Right hindlimb (tissue), 1 donor: ENCODE results near the gene BHLHA15.

Experiments
- DNase-seq: peaks from one replicate; pipeline ENCODE4 v3.0.0-alpha.2; 2018

Gene BHLHA15

GRCh38 chr7:98211221-98211675 lies at the start of gene BHLHA15:
Gene BHLHA15, plus strand, starts transcription at chr7:98211439. Its CDS starts 871 bp downstream, at chr7:98212310.
- DNase-seq, result no peak

DNA sequence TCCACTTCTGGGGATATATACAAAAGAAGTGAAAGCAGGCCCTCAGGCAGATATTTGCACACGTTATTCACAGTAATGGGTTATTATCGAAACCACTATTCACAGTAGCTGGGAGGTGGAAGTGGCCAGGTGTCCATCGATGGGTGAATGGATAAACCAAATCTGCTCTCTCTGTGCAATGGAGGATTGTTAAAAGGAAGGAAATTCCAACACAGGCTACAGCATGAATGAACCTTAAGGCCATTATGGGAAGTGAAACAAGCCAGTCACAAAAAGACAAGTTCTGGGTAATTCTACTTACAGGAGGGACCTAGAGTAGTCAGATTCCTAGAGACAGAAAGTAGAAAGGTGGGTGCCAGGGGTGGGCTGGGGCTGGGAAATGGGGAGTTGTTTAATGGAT lies 48.5 kb upstream of the BHLHA15 start:
- DNase-seq, result no peak

- DNase-seq, result no peak
These were observed 48.0 kb upstream of the BHLHA15 start for GRCh38 chr7:98163269-98163668.

DNA sequence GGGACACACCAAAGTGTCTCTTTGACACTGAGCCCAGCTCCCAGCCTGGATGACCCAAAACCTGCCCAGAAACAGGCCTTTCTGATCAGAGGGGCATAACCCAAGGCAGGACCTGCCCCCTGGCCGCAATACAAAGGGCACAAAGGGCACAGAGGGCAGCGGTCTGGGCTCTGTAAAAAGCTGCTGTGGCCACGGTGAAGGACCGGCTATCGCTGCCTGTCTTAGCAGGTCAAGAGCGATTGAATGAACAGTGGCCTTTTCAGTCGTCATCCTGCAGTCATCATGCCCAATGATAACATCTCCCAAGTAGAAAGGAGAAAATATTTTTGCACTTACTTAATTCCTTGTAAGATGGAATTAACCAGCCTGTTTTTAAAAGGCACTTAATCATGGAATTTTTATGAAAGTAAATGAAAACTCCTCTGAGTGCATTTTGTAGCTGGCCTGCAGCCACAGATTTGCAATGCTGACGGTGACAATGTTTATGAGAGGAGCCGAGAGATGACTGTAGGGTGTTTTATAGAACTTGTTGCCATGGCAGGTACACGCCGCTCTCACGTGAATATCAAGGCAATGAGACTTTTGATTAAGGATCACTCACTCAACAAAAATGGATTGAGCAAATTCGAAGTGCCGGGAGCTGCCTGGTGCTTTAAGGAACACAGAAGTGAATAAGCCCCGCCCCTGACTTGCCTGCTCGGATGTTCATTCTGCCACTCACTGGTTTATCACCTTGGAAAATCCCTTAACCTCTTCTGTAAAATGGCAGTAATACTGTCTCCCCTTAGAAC lies 47.3 kb upstream of the BHLHA15 start:
- DNase-seq, result no peak

- DNase-seq, result no peak
These were observed 45.2 kb upstream of the BHLHA15 start for GRCh38 chr7:98165827-98166667.

- DNase-seq, result no peak
These were observed 44.6 kb upstream of the BHLHA15 start for GRCh38 chr7:98166668-98166970.

- no peak for DNase-seq
These were observed 43.6 kb upstream of the BHLHA15 start for GRCh38 chr7:98167653-98168052.

- DNase-seq, result peak; percentile 62
These were observed 42.9 kb upstream of the BHLHA15 start for GRCh38 chr7:98168181-98168903.

- DNase-seq, result no peak
These were observed 42.2 kb upstream of the BHLHA15 start for GRCh38 chr7:98168904-98169621.

GRCh38 chr7:98170966-98171365 lies 40.3 kb upstream of the BHLHA15 start:
- no peak for DNase-seq

DNA sequence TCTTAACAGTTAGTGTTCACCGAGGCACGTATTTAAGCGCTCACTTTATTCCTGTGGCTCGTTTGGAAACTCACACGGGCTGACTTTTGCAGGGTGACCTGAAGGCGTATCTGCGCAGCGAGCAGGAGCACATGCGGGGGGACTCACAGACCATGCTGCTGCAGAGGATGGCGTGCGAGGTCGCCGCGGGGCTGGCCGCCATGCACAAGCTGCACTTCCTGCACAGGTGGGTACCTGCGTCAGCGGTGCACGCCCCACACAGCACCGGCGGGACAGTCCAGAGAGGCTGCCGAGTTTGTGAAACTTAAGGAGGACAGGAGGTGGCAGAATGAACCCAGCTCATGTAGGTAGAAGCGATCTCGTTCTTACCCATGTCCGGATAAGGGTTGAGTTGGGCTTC lies 39.8 kb upstream of the BHLHA15 start:
- DNase-seq, result no peak

- DNase-seq, result no peak
These were observed 36.6 kb upstream of the BHLHA15 start for GRCh38 chr7:98174334-98175259.

GRCh38 chr7:98175260-98175940 lies 35.8 kb upstream of the BHLHA15 start:
- DNase-seq, result no peak

- no peak for DNase-seq
These were observed 33.7 kb upstream of the BHLHA15 start for GRCh38 chr7:98177553-98177952.

DNA sequence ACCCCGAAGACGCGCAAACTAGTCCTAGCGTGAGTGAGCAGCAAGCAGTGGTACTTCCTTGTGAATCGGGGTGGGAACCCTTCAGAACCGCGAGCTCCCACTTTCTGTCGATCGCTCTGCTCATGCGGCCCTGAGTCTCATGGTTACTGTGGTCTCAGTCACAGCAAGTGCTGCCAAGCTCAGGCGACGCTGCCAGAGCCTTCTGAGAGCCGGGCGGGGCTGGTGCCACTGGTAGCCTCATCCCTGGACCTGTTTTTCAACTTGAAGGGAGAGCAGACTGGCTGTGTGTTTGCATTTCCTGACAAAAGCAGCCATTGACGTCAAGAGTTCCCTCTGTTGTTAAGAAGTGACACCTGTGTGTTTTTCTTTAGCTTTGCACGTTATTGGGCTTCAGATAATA lies 32.9 kb upstream of the BHLHA15 start:
- no peak for DNase-seq

DNA sequence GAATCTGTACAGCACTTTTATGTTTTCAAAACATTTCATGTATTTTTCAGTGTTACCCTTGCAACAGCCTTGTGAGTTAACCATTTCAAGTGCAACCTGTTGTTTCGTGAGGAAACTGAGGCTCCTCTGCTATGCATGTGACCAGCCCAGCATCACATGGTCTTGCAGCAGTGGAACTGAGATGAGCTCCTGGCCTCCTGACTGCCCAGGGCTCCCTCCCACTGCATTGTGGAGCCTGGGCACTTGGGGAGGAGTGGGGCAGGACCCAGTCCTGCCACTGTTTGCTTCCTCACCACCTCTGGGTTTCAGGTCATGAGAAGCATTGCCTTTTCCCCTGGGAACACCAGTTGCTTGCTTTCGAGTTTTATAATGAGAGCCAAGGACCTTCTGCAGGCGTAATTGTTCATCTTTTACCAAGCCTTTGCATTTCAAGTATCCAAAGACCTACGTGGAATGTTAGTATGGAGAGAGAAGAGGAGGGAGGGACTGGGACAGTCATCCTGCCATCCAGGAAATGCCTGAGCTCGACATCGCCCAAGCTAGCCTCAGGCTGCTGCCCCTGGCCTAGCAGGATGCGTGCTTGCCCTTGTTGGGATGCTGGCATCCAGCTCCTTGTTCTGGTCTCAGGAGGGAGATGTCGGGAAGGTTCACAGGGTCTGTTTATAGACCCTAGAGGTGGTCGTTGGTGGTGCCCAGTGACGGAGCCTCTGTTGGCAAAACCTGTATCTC lies 32.3 kb upstream of the BHLHA15 start:
- DNase-seq, result no peak

DNA sequence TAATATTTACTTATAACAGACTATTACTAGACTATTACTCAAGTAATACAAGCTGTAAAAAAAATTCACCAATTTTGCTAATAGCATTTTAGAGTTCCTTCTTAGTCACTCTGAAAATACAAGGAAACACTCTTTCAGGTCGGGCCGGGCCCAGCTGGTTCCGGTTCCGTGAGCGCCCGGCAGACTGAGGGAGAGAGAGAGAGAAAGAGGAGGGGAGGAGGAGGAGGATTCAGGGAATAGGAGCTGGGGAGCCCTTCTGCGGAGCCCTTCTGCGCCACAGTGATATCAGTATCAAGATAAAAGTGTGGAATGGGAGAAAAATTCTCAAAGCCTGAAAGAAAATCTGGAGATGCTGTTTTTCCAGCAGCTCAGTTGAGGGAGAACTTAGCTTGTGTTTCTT lies 30.5 kb upstream of the BHLHA15 start:
- no peak for DNase-seq

- no peak for DNase-seq
These were observed 26.1 kb upstream of the BHLHA15 start for GRCh38 chr7:98185101-98185500.

GRCh38 chr7:98186452-98187137 lies 24.6 kb upstream of the BHLHA15 start:
- DNase-seq, result no peak

- DNase-seq, result no peak
These were observed 24.1 kb upstream of the BHLHA15 start for GRCh38 chr7:98187138-98187502.
